Cortex of kidney (tissue), 1 donor: ENCODE data around the gene PHACTR1.

Experiments used
- DNase-seq: peaks from one replicate; lab custom pipeline; 2025; lab: John Stamatoyannopoulos, UW

PHACTR1 gene

DNA sequence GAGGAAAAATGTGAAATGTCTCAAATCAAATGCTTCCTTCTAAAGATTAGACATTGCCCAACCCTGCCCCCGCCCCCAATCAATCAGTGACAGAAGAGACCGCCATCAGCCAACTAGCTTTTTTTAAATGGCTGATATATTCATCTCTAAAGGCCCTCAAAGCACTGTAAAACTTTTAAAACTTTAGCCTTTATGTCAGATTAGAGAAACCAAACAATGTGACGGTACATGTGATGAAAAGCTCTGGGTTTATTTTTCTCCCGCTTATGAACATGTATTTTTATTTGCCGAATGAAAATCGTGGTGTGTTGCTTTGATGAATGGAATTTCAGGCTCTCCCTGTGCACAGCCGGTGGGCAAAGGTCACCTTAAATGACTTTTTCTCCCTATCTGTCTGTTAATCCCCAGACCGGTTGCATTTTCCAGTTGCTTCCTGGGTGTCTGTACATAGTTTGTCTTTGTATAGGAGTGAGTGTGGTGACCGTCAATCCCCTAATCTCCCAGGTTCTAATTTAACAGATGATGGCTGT is 573.3 kb downstream of the PHACTR1 start:
- no peak for DNase-seq

DNA sequence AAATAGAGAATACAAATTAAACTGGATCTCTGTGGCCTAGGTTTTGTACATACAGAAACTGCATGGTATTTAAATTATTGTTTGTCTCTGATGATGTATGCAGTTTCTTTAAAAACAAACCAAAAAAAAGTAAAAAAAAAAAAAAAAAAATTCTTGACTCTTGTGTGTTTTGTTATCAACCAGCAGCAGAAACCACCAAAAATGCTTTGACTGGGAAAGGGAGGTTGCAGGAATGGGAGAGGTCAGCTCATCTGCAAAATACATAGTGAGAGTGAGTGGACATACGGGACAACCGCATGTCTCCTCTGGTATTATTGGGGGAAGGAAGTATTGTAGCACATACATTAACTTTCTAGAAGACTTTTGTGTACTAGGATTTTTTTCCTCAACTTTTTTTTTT is 573.8 kb downstream of the PHACTR1 start:
- no peak for DNase-seq

GRCh38 chr6:13292774-13293173 is 576.2 kb downstream of the PHACTR1 start:
- no peak for DNase-seq

DNA sequence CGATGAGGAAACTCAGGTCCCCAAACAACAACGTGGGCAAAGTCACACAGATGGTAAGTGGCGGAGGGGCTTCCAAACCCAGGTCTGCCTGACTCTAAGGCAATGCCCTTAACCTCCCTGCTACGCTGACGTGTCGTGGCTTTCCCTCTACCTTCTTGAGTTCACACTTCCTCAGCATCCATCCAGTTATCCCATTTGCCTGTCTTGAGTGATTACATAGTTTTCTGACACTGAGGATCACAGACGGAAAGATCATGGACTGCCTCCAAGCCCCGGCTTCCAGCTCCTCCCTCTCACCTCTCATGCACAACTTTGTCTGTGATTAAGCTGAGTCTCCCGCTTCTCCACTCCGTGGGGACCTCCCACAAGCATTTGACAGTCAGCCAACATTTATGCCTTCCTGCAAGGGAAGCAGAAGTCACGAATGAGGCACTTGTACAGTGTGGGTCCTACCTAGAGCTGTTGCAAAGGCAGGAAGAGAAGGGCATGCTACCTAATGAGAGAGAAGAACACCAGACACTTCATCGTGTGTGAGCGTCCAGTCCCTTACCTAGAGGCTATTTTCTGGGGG is 578.0 kb downstream of the PHACTR1 start:
- no peak for DNase-seq

DNA sequence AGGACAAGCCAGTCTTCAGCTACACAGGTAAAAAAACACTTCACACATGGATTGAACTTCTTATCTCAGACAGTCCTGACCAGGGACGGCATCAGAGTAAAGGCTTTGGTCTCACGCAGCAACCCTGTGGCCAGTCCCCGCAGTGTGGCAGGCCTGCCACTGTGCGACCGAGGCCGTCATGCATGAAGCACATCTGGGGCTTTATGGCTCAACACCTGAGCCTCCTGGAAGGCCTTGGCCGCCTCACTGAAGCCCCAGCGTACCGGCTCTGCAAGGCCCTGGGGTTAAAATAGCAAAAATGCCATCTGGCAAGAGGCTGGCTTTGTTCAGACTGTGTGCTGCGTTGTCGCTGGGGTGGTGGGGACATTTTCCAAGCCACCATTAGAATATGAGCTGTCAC is 579.0 kb downstream of the PHACTR1 start:
- no peak for DNase-seq

- DNase-seq = no peak
These were observed 580.0 kb downstream of the PHACTR1 start for GRCh38 chr6:13296536-13296997.

GRCh38 chr6:13297391-13297790 is 580.8 kb downstream of the PHACTR1 start:
- no peak for DNase-seq

DNA sequence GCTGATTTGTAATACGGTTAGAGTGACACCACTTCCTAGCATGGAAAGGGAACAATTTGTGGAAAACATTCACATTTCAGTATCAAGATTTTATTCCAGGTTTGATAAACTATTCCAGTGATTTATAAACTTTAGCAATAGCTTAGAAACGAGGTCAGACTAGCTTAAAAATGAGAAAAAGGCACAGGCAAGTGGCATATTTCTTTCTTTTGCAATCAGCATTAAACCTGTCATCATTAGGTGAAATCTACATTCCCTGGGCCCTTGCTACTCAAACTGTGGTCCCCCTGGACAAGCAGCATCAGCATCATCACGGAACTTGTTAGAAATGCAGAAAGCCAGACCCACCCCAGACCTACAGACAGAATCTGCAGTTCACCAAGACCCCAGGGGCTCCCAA is 581.9 kb downstream of the PHACTR1 start:
- no peak for DNase-seq

DNA sequence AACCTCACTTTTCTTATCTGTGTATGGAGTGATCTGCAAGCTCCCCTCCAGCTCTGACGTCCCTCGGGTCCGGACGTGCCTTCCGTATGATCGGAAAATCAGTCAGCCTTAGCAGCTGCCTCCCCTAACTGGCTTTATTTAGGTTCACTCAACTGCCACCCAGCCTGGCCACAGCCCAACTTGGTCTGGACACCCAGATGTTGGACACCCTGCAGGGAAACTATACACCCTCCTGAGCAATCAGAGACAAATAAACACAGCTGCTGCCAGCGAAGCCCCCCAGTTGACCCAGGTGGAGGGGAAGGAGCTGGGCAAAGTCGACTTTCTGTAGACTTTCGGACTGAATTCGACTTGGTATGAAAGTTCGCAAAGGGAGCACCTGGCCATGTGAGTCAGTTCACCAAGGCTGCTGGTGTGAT is 582.8 kb downstream of the PHACTR1 start:
- DNase-seq = no peak

- DNase-seq = no peak
These were observed 583.4 kb downstream of the PHACTR1 start for GRCh38 chr6:13299918-13300317.

GRCh38 chr6:13300643-13301590 is 584.4 kb downstream of the PHACTR1 start:
- no peak for DNase-seq

DNA sequence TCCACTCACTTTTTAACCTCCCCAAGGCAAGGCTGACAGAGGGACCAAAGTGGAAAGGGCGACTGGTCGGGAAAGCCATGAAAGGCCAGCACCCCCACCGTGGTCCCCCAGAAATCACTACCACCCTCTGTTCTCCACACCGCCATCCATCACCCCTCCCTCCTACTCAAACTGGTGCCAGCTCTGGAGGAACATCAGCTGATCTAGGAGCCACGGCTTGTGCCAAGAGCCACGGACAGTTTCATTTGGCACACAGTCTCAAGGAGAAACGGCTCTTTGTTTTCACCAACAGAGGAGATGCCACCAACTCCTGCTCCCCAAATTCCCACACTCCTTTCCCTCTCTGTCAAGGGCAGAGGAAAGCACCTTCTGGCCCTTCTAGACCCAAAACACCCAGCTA is 585.7 kb downstream of the PHACTR1 start:
- no peak for DNase-seq

- DNase-seq = no peak
These were observed 586.4 kb downstream of the PHACTR1 start for GRCh38 chr6:13302751-13303667.

- DNase-seq = no peak
These were observed 587.1 kb downstream of the PHACTR1 start for GRCh38 chr6:13303668-13304017.

DNA sequence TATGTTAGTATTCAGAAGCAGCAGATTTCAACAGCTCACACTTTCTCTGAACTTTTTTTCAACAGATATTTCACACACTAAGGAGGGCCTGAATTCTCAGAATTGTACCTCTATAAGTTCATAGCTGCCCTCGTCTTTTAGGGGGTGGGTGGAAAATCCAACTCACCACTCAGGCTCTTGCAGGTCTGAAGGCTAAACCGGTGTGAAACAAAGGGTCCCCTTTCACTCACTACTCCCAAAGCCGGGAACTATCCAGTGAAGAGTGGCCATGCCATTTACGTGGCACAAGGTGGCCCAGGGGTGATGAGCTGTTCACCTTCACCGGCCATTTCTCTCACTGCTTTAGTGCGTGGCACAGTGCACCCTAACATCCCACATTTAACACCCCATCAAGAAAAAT is 587.5 kb downstream of the PHACTR1 start:
- DNase-seq = no peak

DNA sequence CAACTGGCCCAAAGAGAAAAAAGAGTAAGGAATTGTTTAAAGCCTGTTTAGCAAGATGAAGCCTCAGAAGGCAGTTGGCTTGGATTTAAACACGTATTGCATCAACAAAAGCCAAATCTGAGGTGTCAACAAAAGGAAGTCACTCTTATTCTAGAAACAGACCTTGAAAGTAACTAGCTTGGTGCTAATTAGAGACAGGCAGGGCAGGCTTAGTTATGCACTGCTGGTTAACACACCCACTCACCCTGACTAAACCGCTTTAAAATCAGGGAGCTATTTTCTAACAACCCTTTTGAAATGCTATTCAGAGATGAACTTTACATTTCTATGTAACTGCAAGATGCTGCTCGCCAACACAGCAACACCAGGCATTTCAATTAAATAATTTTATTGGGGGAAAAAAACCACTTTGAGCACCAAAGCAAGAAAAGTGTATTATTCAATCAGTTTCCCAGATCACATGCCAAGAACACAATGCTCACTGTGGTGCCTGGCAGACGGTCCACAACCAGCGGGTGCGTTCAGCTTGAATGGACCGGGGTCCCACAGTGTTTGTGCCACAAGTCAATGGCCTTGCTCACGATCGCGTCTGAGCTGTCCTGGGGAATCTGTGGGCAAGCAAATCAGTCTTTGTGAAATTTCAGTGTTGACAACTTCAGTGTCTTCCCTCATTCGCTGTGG is 588.2 kb downstream of the PHACTR1 start:
- DNase-seq = no peak

DNA sequence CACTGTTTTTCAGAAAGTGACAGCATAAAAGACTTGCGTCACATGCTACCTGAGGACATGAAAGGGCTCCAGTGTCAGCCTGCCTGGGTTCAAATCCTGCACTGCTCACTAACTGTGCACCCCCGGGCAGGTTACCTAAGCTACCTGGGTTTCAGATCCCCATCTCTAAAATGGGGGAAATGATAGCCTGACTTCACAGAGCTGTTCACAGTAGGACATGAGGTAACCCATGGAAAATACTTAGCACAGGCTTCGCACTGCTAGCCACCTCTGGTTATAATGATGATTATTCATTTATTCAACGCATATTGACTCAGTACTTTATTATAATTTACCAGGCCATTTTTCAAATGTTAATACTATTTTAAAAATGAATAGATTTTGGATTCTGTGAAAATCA is 588.7 kb downstream of the PHACTR1 start:
- DNase-seq = no peak

- DNase-seq = no peak
These were observed 589.2 kb downstream of the PHACTR1 start for GRCh38 chr6:13305791-13306190.

- no peak for DNase-seq
These were observed 591.0 kb downstream of the PHACTR1 start for GRCh38 chr6:13307508-13307995.

DNA sequence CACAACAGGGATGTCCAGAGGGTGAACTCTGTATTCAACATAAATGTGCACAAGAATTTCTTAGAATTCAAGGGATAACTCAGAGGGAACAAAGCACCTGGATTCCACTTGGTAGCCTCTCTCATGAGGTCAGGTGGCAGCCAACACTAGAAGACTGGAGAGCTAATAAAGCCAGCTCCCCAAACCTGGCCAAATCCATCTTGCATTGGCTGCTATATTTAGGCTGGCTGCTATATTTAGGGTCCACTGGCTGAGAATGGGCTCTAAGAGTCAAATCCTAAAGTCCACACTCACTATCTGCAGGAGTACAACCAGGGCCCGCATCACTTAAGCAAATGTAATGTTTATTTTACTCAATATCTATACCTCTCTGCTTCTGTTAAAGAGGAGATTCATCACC is 591.8 kb downstream of the PHACTR1 start:
- no peak for DNase-seq

DNA sequence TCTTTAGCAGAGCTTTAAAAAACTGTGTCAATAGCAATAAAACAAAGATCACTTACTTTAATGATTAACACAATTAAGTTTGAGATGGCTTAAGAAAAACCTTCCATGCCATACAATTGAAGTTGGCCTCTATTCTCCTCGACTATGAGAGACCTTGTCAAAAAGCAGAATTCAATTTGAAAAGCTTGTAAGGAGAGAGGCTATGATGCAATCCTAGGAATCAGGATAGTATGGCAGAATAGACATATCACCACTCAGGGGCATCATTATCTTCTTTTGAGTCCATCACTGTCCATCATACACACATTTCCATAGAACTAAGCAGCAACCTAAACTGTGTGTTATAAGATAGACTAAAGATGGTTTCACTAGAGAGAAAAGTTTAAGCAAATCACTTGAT is 594.6 kb downstream of the PHACTR1 start:
- no peak for DNase-seq
